HepG2 (cell line): ENCODE data around the gene UMPS. TPM values are rescaled to one million over a fixed set of nuclear protein-coding genes. Genes with fewer than 3 reads are reported as not detected.

ENCODE experiments used
- HIVEP1 ChIP-seq: sonication (generic); formaldehyde crosslinking; IDR thresholded peaks from 2 replicates; pipeline ENCODE4 v1.4.0; 2020; ENCODE audit warnings: mild to moderate bottlenecking, missing genetic modification reagents
- IKZF1 ChIP-seq: fragments of 450-650 bp; IDR thresholded peaks from 2 replicates; pipeline ENCODE4 v1.7.1; 2016
- KDM4B ChIP-seq: sonication (generic); formaldehyde crosslinking; IDR thresholded peaks from 2 replicates; pipeline ENCODE4 v1.4.0; 2020; ENCODE audit warnings: missing genetic modification reagents
- KLF16 ChIP-seq, 2 experiments: sonication (generic) in 1 of 2; formaldehyde crosslinking in 1 of 2; IDR thresholded peaks; 2 replicates each; pipeline versions ENCODE4 v1.6.1 to v1.8.0; 2016 to 2023; ENCODE audit warnings: missing genetic modification reagents in 2 of 2, missing compliant biosample characterization in 1 of 2
- KLF6 ChIP-seq: IDR thresholded peaks from 2 replicates; pipeline ENCODE4 v1.8.0; 2016; ENCODE audit warnings: missing biosample characterization, missing genetic modification reagents
- MYC ChIP-seq: sonication (generic); formaldehyde crosslinking; IDR thresholded peaks from 2 replicates; pipeline ENCODE4 v1.9.0; 2021; ENCODE audit warnings: missing genetic modification reagents, borderline replicate concordance
- PAWR ChIP-seq: sonication (generic); formaldehyde crosslinking; IDR thresholded peaks from 2 replicates; pipeline ENCODE4 v1.4.0; 2020; ENCODE audit warnings: missing genetic modification reagents, mild to moderate bottlenecking, borderline replicate concordance
- SIX1 ChIP-seq: sonication (generic); formaldehyde crosslinking; IDR thresholded peaks from 2 replicates; pipeline ENCODE4 v1.4.0; 2020; ENCODE audit warnings: missing genetic modification reagents, borderline replicate concordance
- TBP ChIP-seq: sonication (generic); formaldehyde crosslinking; IDR thresholded peaks from 2 replicates; pipeline ENCODE4 v1.5.0; 2020; ENCODE audit warnings: missing genetic modification reagents
- ZBTB21 ChIP-seq: sonication (generic); formaldehyde crosslinking; IDR thresholded peaks from 2 replicates; pipeline ENCODE4 v1.4.0; 2020; ENCODE audit warnings: missing genetic modification reagents
- ZNF317 ChIP-seq: sonication (generic); formaldehyde crosslinking; IDR thresholded peaks from 2 replicates; pipeline ENCODE4 v1.5.0; 2020; ENCODE audit warnings: mild to moderate bottlenecking, missing genetic modification reagents
- ZNF329 ChIP-seq: sonication (generic); formaldehyde crosslinking; IDR thresholded peaks from 2 replicates; pipeline ENCODE4 v1.9.0; 2021; ENCODE audit warnings: low read depth, mild to moderate bottlenecking, missing genetic modification reagents
- ZNF605 ChIP-seq: sonication (generic); formaldehyde crosslinking; IDR thresholded peaks from 2 replicates; pipeline ENCODE4 v1.8.0; 2022; ENCODE audit warnings: mild to moderate bottlenecking, missing genetic modification reagents
- polyA plus RNA-seq, 8 experiments: library from polyadenylated mRNA; depleted of rRNA in 3 of 8; stranded (reverse) in 7 of 8; unstranded in 1 of 8; fragments of >200 nt; fragmentation: Illumina TruSeq in 4 of 8; extraction: Trizol in 4 of 8; gene quantifications; 2 replicates each; pipeline versions ENCODE4 v1.2.1 to v1.2.3, GENCODE V29; 2011 to 2016; ENCODE audit warnings: low read depth in 4 of 8, missing spikeins in 1 of 8, mixed read lengths in 1 of 8; ENCODE audit not compliant: insufficient read depth in 1 of 8
- total RNA-seq, 5 experiments: library from RNA; depleted of rRNA; stranded (reverse); fragments of >200 nt; fragmentation: Illumina TruSeq; extraction: Trizol; gene quantifications; 2 replicates each; pipeline ENCODE4 v1.2.3, GENCODE V29; 2016; ENCODE audit warnings: low read depth in 1 of 5
- TF ChIP-seq, protein P1 (sequence below): sonication (generic); formaldehyde crosslinking; conservative IDR thresholded peaks from 2 replicates; pipeline ENCODE4 v1.8.1; 2023; ENCODE audit warnings: missing genetic modification reagents
- TF ChIP-seq, protein P2 (sequence below): sonication (generic); formaldehyde crosslinking; IDR thresholded peaks from 2 replicates; pipeline ENCODE4 v1.4.0; 2020; ENCODE audit warnings: missing genetic modification reagents; ENCODE audit errors: not compliant biosample characterization
- TF ChIP-seq, protein P3 (sequence below): sonication (generic); formaldehyde crosslinking; IDR thresholded peaks from 2 replicates; pipeline ENCODE4 v1.9.0; 2021; ENCODE audit warnings: missing genetic modification reagents, borderline replicate concordance
- TF ChIP-seq, protein P4 (sequence below): IDR thresholded peaks from 2 replicates; pipeline ENCODE4 v1.6.1; 2016; ENCODE audit warnings: missing biosample characterization, missing genetic modification reagents, low read depth
- TF ChIP-seq, protein P5 (sequence below), 2 experiments: sonication (generic) in 1 of 2; formaldehyde crosslinking in 1 of 2; IDR thresholded peaks; 2 replicates each; pipeline versions ENCODE4 v1.4.0 to v1.6.1; 2016 to 2020; ENCODE audit warnings: borderline replicate concordance in 1 of 2, low read depth in 1 of 2, mild to moderate bottlenecking in 1 of 2, missing genetic modification reagents in 1 of 2

The UMPS gene
- total and polyA plus RNA-seq, 2 of the 13 experiments (the other 11 are each of a cell fraction or from before 2014, with no cell fraction given) = 52.7 to 74.2 TPM

DNA sequence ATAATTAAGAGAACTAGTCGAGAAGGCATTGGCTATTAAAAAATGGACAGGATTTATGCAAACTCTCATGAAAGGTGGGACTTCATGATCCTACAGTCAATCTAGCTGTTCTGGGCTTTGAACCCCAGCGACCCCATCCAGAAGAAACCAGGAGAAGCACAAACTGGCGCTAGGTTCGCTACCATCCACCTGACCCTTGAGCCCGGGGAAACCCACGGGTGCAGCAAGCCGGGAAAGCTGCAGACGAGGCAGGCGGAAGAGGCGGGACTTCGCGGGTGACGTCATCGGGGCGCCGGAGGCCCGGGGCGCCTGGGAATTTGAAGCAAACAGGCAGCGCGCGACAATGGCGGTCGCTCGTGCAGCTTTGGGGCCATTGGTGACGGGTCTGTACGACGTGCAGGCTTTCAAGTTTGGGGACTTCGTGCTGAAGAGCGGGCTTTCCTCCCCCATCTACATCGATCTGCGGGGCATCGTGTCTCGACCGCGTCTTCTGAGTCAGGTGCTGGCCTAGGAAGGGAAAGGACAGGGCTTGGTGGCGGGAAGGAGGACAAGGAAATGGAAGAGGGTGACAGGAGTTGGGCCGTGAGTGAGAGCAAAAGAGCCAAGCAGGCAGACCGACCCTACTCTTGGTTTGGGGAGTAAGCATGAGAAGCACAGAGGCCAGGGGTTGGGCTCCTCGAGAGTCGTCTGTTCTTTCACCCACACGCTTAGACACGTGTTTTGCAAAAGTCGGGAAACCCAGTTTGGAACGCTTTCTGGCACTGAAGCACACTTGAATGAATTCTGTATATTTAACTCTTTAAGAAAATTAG is at the start of gene UMPS (continued):
- TF ChIP-seq TBP (CRISPR knock-in tag) (0 out of 2 replicates have a peak, but pooled peaks have one; percentile 41), KLF6 (peak; percentile 74), HIVEP1 (CRISPR knock-in tag) (peak; percentile 99), ZNF605 (peak; percentile 92), ZNF317 (CRISPR knock-in tag) (no peak; the same call in 1 of the 2 replicates), KDM4B (CRISPR knock-in tag) (0 out of 2 replicates have a peak, but pooled peaks have one; percentile 77), MYC (CRISPR knock-in tag) (peak; percentile 93), ZNF329 (CRISPR knock-in tag) (no peak), SIX1 (peak; percentile 28; the same call in 1 of the 2 replicates), PAWR (CRISPR knock-in tag) (no peak), ZBTB21 (peak; percentile 87), IKZF1 (no peak), KLF16 (CRISPR knock-in tag; IDR thresholded peaks at IDR 0.05) (peak in 1 of 2 experiments; percentile 77; a peak in 2 of 4 replicates)
- TF ChIP-seq, protein P1, sequence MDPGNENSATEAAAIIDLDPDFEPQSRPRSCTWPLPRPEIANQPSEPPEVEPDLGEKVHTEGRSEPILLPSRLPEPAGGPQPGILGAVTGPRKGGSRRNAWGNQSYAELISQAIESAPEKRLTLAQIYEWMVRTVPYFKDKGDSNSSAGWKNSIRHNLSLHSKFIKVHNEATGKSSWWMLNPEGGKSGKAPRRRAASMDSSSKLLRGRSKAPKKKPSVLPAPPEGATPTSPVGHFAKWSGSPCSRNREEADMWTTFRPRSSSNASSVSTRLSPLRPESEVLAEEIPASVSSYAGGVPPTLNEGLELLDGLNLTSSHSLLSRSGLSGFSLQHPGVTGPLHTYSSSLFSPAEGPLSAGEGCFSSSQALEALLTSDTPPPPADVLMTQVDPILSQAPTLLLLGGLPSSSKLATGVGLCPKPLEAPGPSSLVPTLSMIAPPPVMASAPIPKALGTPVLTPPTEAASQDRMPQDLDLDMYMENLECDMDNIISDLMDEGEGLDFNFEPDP = 0 out of 2 replicates have a peak, but pooled peaks have one; percentile 77
- TF ChIP-seq, protein P2, sequence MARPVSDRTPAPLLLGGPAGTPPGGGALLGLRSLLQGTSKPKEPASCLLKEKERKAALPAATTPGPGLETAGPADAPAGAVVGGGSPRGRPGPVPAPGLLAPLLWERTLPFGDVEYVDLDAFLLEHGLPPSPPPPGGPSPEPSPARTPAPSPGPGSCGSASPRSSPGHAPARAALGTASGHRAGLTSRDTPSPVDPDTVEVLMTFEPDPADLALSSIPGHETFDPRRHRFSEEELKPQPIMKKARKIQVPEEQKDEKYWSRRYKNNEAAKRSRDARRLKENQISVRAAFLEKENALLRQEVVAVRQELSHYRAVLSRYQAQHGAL (CRISPR knock-in tag) = no peak
- TF ChIP-seq, protein P3, sequence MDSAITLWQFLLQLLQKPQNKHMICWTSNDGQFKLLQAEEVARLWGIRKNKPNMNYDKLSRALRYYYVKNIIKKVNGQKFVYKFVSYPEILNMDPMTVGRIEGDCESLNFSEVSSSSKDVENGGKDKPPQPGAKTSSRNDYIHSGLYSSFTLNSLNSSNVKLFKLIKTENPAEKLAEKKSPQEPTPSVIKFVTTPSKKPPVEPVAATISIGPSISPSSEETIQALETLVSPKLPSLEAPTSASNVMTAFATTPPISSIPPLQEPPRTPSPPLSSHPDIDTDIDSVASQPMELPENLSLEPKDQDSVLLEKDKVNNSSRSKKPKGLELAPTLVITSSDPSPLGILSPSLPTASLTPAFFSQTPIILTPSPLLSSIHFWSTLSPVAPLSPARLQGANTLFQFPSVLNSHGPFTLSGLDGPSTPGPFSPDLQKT = no peak
- TF ChIP-seq, protein P4, sequence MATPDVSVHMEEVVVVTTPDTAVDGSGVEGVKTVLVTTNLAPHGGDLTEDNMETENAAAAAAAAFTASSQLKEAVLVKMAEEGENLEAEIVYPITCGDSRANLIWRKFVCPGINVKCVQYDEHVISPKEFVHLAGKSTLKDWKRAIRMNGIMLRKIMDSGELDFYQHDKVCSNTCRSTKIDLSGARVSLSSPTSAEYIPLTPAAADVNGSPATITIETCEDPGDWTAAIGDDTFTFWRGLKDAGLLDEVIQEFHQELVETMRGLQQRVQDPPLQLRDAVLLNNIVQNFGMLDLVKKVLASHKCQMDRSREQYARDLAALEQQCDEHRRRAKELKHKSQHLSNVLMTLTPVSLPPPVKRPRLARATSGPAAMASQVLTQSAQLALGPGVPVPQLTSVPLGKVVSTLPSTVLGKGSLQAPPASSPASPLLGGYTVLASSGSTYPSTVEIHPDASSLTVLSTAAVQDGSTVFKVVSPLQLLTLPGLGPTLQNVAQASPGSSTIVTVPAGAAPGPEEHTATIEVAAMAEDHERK (CRISPR knock-in tag) = peak; percentile 35; the same call in 1 of the 2 replicates
- TF ChIP-seq, protein P5, sequence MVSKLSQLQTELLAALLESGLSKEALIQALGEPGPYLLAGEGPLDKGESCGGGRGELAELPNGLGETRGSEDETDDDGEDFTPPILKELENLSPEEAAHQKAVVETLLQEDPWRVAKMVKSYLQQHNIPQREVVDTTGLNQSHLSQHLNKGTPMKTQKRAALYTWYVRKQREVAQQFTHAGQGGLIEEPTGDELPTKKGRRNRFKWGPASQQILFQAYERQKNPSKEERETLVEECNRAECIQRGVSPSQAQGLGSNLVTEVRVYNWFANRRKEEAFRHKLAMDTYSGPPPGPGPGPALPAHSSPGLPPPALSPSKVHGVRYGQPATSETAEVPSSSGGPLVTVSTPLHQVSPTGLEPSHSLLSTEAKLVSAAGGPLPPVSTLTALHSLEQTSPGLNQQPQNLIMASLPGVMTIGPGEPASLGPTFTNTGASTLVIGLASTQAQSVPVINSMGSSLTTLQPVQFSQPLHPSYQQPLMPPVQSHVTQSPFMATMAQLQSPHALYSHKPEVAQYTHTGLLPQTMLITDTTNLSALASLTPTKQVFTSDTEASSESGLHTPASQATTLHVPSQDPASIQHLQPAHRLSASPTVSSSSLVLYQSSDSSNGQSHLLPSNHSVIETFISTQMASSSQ (IDR thresholded peaks at IDR 0.05; ENCODE audit: low read depth) = no peak
- TF ChIP-seq, protein P5 (CRISPR knock-in tag; IDR thresholded peaks at IDR 0.05; ENCODE audit: borderline replicate concordance) = no peak
